Measurements from ENCODE around the gene RGPD8. TPM values are rescaled to one million over a fixed set of nuclear protein-coding genes. Genes with fewer than 3 reads are reported as not detected.
A peak's percentile ranks its signal among the peaks of the same experiment; 100 is the strongest.

RGPD8 gene
- total and polyA plus RNA-seq, 2 of the 8 experiments (the other 6 are each of a cell fraction or from before 2014, with no cell fraction given) = 0.51 to 8.2 TPM

DNA sequence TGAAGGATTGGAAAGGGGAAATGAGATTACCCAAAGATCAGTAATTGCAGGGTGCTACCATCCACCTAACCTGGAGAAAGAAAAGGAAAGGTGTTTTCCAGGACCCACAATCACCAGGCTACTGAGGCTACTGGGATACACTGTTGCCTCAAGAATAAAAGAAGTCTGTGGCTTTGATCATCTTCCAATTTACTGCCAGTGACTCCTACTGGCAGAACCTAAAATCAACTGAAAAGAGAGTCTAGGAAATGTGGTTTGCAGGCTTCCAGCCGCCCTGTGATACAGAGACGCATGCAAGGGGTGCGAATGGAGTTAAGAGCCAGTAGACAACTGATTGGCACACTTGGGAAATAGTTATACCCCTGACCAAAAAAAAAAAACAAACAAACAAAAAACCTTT is 31.9 kb upstream of the RGPD8 start:
- no peaks in the 10 kb centered on the region for H4K20me1 ChIP-seq (replicated peaks in 1 of 2; ENCODE audit: control insufficient read depth in 1 of 2, insufficient read depth in 2 of 2, low read length in 2 of 2)
- H2BK5ac ChIP-seq (ENCODE audit: low read depth, low read length) = no peak overlapping the region
- H3K9ac ChIP-seq (replicated peaks in 1 of 4; ENCODE audit: extremely low read depth in 1 of 4, low read depth in 3 of 4, low read length in 3 of 4) = no peak overlapping the region
- H3K27ac ChIP-seq (ENCODE audit: low read depth, low read length) = no peak overlapping the region
- no peak overlapping the region for H3K4ac ChIP-seq (replicated peaks; ENCODE audit: insufficient read length, low read depth, low read length)
- H3K14ac ChIP-seq (ENCODE audit: insufficient read length) = no peak overlapping the region
- no peaks in the 10 kb centered on the region for H3K36me3 ChIP-seq (ENCODE audit: control insufficient read depth in 2 of 4, insufficient read depth in 4 of 4, low read length in 3 of 4)
- no peak overlapping the region for H3K4me3 ChIP-seq (ENCODE audit: extremely low read depth in 1 of 4, insufficient read depth in 2 of 4, low read depth in 3 of 4, low read length in 4 of 4)
- H3K9me3 ChIP-seq (ENCODE audit: insufficient read depth in 2 of 2, low read depth in 1 of 2, low read length in 1 of 2) = no peaks in the 10 kb centered on the region
- DNase-seq (ENCODE audit: low read depth in 1 of 2, low spot score in 2 of 2) (no peak), FAIRE-seq (peak; percentile 62)
- no peaks in the 10 kb centered on the region for H3K4me1 ChIP-seq (replicated peaks in 1 of 4; ENCODE audit: control insufficient read depth in 3 of 4, insufficient read depth in 4 of 4, low read length in 3 of 4)
- H3K79me2 ChIP-seq (ENCODE audit: control insufficient read depth in 1 of 2, insufficient read depth in 2 of 2, low read length in 2 of 2) = no peaks in the 10 kb centered on the region
- H4K5ac ChIP-seq (ENCODE audit: insufficient read length, low read depth, low read length) = no peak overlapping the region
- ChIA-PET POLR2A (ENCODE audit: partially characterized antibody) (no interaction called here), CTCF (ENCODE audit: partially characterized antibody) (interaction anchor here (0.6 kb wide), 1 partner anchor 460 kb away, joined by 3 read pairs; no protein-coding TSS in a partner anchor)
- no peak overlapping the region for H3K23ac ChIP-seq (ENCODE audit: insufficient read length)
- no peak overlapping the region for H3K56ac ChIP-seq (replicated peaks; ENCODE audit: insufficient read length, low read depth, low read length)
- no peak overlapping the region for H2AFZ ChIP-seq (ENCODE audit: low read length)
- no peak overlapping the region for H3K4me2 ChIP-seq (ENCODE audit: insufficient read depth in 1 of 2, low read depth in 2 of 2, low read length in 2 of 2)
- H2BK20ac ChIP-seq (ENCODE audit: low read length) = no peak overlapping the region
- H2BK120ac ChIP-seq (replicated peaks; ENCODE audit: low read depth, low read length) = no peak overlapping the region
- H3K18ac ChIP-seq (ENCODE audit: extremely low read depth, low read length) = no peak overlapping the region
- no peaks in the 10 kb centered on the region for H3K79me1 ChIP-seq (ENCODE audit: low read depth, low read length)
- H2BK12ac ChIP-seq (ENCODE audit: low read depth, low read length) = no peak overlapping the region
- no peaks in the 10 kb centered on the region for H3K23me2 ChIP-seq (ENCODE audit: low read depth, low read length)
- no peak overlapping the region for H4K8ac ChIP-seq (ENCODE audit: extremely low read depth, insufficient read depth, low read length)
- H3K27me3 ChIP-seq (replicated peaks in 1 of 4; ENCODE audit: control insufficient read depth in 3 of 4, extremely low read depth in 1 of 4, insufficient read depth in 3 of 4, low read length in 3 of 4) = no peaks in the 10 kb centered on the region
- no peak overlapping the region for H4K91ac ChIP-seq (replicated peaks; ENCODE audit: insufficient read length, low read length)
- H2BK15ac ChIP-seq (ENCODE audit: low read length) = no peak overlapping the region
- WGBS, 2 experiments (ENCODE audit: extremely low coverage in 1 of 2, insufficient coverage in 1 of 2, insufficient read length in 1 of 2, insufficient replicate concordance in 2 of 2, low coverage in 1 of 2, low lambda C conversion rate in 2 of 2, missing lambda C conversion rate in 1 of 2) = 88% methylated on average over 3 of the region's 3 CpGs; no CpG with 5 or more reads in 1 of the 2 experiments
- no peak overlapping the region for H2AK5ac ChIP-seq (ENCODE audit: low read depth, low read length)
- TF ChIP-seq SRF (IDR thresholded peaks at IDR 0.05; ENCODE audit: low read depth, low read length) (no peak), NANOG (IDR thresholded peaks at IDR 0.05; ENCODE audit: insufficient read depth, low read depth, low read length, poor library complexity, severe bottlenecking) (no peak), BACH1 (IDR thresholded peaks at IDR 0.05; ENCODE audit: low read length) (no peak), CHD2 (IDR thresholded peaks at IDR 0.05; ENCODE audit: low read length) (no peak), RFX5 (IDR thresholded peaks at IDR 0.05; ENCODE audit: borderline replicate concordance, low read depth, low read length) (no peak), HDAC2 (IDR thresholded peaks at IDR 0.05; ENCODE audit: borderline replicate concordance in 1 of 2, low read depth in 2 of 2, low read length in 2 of 2) (no peak), FOSL1 (IDR thresholded peaks at IDR 0.05; ENCODE audit: insufficient read depth, low read depth, low read length) (no peak), RNF2 (IDR thresholded peaks at IDR 0.05; ENCODE audit: borderline replicate concordance, low read depth, low read length, missing control alignments, poor library complexity, severe bottlenecking) (no peak), KDM1A (IDR thresholded peaks at IDR 0.05; ENCODE audit: borderline replicate concordance, low read length) (no peak), EZH2 (IDR thresholded peaks at IDR 0.05; ENCODE audit: low read depth, low read length, severe bottlenecking) (no peak)
- TF ChIP-seq, protein P1, sequence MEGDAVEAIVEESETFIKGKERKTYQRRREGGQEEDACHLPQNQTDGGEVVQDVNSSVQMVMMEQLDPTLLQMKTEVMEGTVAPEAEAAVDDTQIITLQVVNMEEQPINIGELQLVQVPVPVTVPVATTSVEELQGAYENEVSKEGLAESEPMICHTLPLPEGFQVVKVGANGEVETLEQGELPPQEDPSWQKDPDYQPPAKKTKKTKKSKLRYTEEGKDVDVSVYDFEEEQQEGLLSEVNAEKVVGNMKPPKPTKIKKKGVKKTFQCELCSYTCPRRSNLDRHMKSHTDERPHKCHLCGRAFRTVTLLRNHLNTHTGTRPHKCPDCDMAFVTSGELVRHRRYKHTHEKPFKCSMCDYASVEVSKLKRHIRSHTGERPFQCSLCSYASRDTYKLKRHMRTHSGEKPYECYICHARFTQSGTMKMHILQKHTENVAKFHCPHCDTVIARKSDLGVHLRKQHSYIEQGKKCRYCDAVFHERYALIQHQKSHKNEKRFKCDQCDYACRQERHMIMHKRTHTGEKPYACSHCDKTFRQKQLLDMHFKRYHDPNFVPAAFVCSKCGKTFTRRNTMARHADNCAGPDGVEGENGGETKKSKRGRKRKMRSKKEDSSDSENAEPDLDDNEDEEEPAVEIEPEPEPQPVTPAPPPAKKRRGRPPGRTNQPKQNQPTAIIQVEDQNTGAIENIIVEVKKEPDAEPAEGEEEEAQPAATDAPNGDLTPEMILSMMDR (IDR thresholded peaks at IDR 0.05; ENCODE audit: control extremely low read depth in 1 of 3, insufficient read depth in 1 of 3, low read depth in 1 of 3, low read length in 3 of 3) = peak in 2 of 3 experiments; percentile 25 to 63; a peak in 3 of 4 replicates

Data from H1 (cell line).